ENCODE results near the gene FYN. TPM values are rescaled to one million over a fixed set of nuclear protein-coding genes. Genes with fewer than 3 reads are reported as not detected.

The FYN gene
- total RNA-seq, 1 experiment from 2014 or later, result 7.2 TPM

- Histone ChIP-seq H3K9me3 (no peaks in the 10 kb centered on the region), H3K4me1 (no peaks in the 10 kb centered on the region), H3K36me3 (ENCODE audit: control insufficient read depth, insufficient read depth, low read length) (no peaks in the 10 kb centered on the region), H3K4me3 (ENCODE audit: low read depth, low read length) (no peak overlapping the region), H3K27me3 (replicated peaks; ENCODE audit: control insufficient read depth, insufficient read depth, low read length) (no peaks in the 10 kb centered on the region)
- no peak for DNase-seq
- Mint-ChIP-seq H3K36me3 (ENCODE audit: insufficient read depth, unreplicated experiment) (no peaks in the 10 kb centered on the region), H3K9me3 (ENCODE audit: unreplicated experiment) (no peaks in the 10 kb centered on the region), H3K4me1 (ENCODE audit: low read depth, unreplicated experiment) (no peaks in the 10 kb centered on the region), H3K4me3 (ENCODE audit: unreplicated experiment) (no peak overlapping the region), H3K27ac (ENCODE audit: unreplicated experiment) (no peak overlapping the region), H3K27me3 (ENCODE audit: insufficient read depth, unreplicated experiment) (peaks cover 5% of the 10 kb centered on the region)
- intact Hi-C loops (cut with micrococcal nuclease; ENCODE audit: unreplicated experiment), result no loop called here
- no peak for TF ChIP-seq CTCF (IDR thresholded peaks at IDR 0.05; ENCODE audit: insufficient read depth in 1 of 2, low read depth in 1 of 2, low read length in 1 of 2, severe bottlenecking in 1 of 2, unreplicated experiment in 1 of 2)
- no TSS peak for BruUV-seq (replicated peaks)
- ChIA-PET CTCF (no interaction called here), POLR2A (no interaction called here)
Measured at GRCh38 chr6:111857674-111858337, 15.4 kb downstream of the FYN start.

- H3K36me3 ChIP-seq (ENCODE audit: control insufficient read depth, insufficient read depth, low read length), result no peaks in the 10 kb centered on the region
- no peaks in the 10 kb centered on the region for H3K4me1 ChIP-seq
- no peak overlapping the region for H3K4me3 Mint-ChIP-seq (ENCODE audit: unreplicated experiment)
- intact Hi-C loops (cut with micrococcal nuclease; ENCODE audit: unreplicated experiment), result no loop called here
- CTCF ChIA-PET, result no interaction called here
- H3K9me3 ChIP-seq, result no peaks in the 10 kb centered on the region
- no peak overlapping the region for H3K27ac Mint-ChIP-seq (ENCODE audit: unreplicated experiment)
- no peaks in the 10 kb centered on the region for H3K27me3 ChIP-seq (replicated peaks; ENCODE audit: control insufficient read depth, insufficient read depth, low read length)
- peaks cover 5% of the 10 kb centered on the region for H3K27me3 Mint-ChIP-seq (ENCODE audit: insufficient read depth, unreplicated experiment)
- no peak overlapping the region for H3K4me3 ChIP-seq (ENCODE audit: low read depth, low read length)
- H3K9me3 Mint-ChIP-seq (ENCODE audit: unreplicated experiment), result no peaks in the 10 kb centered on the region
- no peak for DNase-seq
- POLR2A ChIA-PET, result no interaction called here
- TF ChIP-seq CTCF (IDR thresholded peaks at IDR 0.05; ENCODE audit: insufficient read depth in 1 of 2, low read depth in 1 of 2, low read length in 1 of 2, severe bottlenecking in 1 of 2, unreplicated experiment in 1 of 2), result no peak
- peaks cover 18% of the 10 kb centered on the region for H3K4me1 Mint-ChIP-seq (ENCODE audit: low read depth, unreplicated experiment)
- no TSS peak for BruUV-seq (replicated peaks)
- H3K36me3 Mint-ChIP-seq (ENCODE audit: insufficient read depth, unreplicated experiment), result no peaks in the 10 kb centered on the region
Measured at GRCh38 chr6:111855753-111856152, 17.5 kb downstream of the FYN start.

GRCh38 chr6:111854683-111855082, 18.6 kb downstream of the FYN start:
- CTCF ChIA-PET, result no interaction called here
- TF ChIP-seq CTCF (IDR thresholded peaks at IDR 0.05; ENCODE audit: insufficient read depth in 1 of 2, low read depth in 1 of 2, low read length in 1 of 2, severe bottlenecking in 1 of 2, unreplicated experiment in 1 of 2), result no peak
- Mint-ChIP-seq H3K9me3 (ENCODE audit: unreplicated experiment) (no peaks in the 10 kb centered on the region), H3K36me3 (ENCODE audit: insufficient read depth, unreplicated experiment) (peaks cover 3% of the 10 kb centered on the region), H3K27me3 (ENCODE audit: insufficient read depth, unreplicated experiment) (peaks cover 5% of the 10 kb centered on the region), H3K4me3 (ENCODE audit: unreplicated experiment) (no peak overlapping the region), H3K4me1 (ENCODE audit: low read depth, unreplicated experiment) (peaks cover 20% of the 10 kb centered on the region), H3K27ac (ENCODE audit: unreplicated experiment) (no peak overlapping the region)
- DNase-seq, result no peak
- Histone ChIP-seq H3K4me3 (ENCODE audit: low read depth, low read length) (no peak overlapping the region), H3K4me1 (no peaks in the 10 kb centered on the region), H3K9me3 (no peaks in the 10 kb centered on the region), H3K36me3 (ENCODE audit: control insufficient read depth, insufficient read depth, low read length) (no peaks in the 10 kb centered on the region), H3K27me3 (replicated peaks; ENCODE audit: control insufficient read depth, insufficient read depth, low read length) (no peaks in the 10 kb centered on the region)
- intact Hi-C loops (cut with micrococcal nuclease; ENCODE audit: unreplicated experiment), result no loop called here
- POLR2A ChIA-PET, result no interaction called here
- no TSS peak for BruUV-seq (replicated peaks)
